Head of caudate nucleus (tissue), 42 donors: ENCODE measurements around the gene PACS1.
"Not testable (repeated sequence)": the region's sequence is repeated elsewhere in the genome, so short reads cannot be mapped to it uniquely, and the experiment has no call there.

Experiments
- DNase-seq, 42 donors: peaks; one replicate each; pipeline versions ENCODE4 v3.0.0 to v3.0.0-alpha.2; 2020 to 2021; ENCODE audit warnings: mixed read lengths in 7 of 42
- intact Hi-C: fragments of 100-400 bp; cut with DNase I; formaldehyde crosslinking; loops from one replicate; pipeline ENCODE4 v1.15.0; 2022

The PACS1 gene

GRCh38 chr11:66274219-66274618, 204.1 kb downstream of the PACS1 start:
- no peak for DNase-seq
- intact Hi-C loops = no loop called here

GRCh38 chr11:66275396-66275795, 205.3 kb downstream of the PACS1 start:
- intact Hi-C loops = no loop called here
- no peak for DNase-seq

DNA sequence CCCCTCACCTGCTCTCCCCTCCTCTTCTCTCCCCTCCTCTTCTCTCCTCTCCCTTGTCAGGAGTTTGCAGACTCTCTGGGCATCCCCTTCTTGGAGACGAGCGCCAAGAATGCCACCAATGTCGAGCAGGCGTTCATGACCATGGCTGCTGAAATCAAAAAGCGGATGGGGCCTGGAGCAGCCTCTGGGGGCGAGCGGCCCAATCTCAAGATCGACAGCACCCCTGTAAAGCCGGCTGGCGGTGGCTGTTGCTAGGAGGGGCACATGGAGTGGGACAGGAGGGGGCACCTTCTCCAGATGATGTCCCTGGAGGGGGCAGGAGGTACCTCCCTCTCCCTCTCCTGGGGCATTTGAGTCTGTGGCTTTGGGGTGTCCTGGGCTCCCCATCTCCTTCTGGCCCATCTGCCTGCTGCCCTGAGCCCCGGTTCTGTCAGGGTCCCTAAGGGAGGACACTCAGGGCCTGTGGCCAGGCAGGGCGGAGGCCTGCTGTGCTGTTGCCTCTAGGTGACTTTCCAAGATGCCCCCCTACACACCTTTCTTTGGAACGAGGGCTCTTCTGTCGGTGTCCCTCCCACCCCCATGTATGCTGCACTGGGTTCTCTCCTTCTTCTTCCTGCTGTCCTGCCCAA, 206.0 kb downstream of the PACS1 start:
- intact Hi-C loops = no loop called here
- no peak for DNase-seq

GRCh38 chr11:66276619-66277018, 206.5 kb downstream of the PACS1 start:
- DNase-seq, intact Hi-C loops: not testable (repeated sequence)

DNA sequence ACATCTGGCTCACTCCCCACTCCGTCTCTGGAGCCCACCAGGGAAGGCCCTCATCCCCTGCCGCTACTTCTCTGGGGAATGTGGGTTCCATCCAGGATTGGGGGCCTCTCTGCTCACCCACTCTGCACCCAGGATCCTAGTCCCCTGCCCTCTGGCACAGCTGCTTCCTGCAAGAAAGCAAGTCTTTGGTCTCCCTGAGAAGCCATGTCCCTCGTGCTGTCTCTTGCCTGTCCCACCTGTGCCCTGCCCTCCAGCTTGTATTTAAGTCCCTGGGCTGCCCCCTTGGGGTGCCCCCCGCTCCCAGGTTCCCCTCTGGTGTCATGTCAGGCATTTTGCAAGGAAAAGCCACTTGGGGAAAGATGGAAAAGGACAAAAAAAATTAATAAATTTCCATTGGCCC, 207.0 kb downstream of the PACS1 start:
- DNase-seq, intact Hi-C loops: not testable (repeated sequence)

- peak in 24 of 42 donors; percentile 35 to 74 (median 60) for DNase-seq
- intact Hi-C loops = no loop called here
Measured at GRCh38 chr11:66277471-66278362, 207.6 kb downstream of the PACS1 start, which contains the start of gene CNIH2. TSS of gene CNIH2 (plus strand) at chr11:66278175. CDS start at chr11:66278457, 282 bp downstream.

DNA sequence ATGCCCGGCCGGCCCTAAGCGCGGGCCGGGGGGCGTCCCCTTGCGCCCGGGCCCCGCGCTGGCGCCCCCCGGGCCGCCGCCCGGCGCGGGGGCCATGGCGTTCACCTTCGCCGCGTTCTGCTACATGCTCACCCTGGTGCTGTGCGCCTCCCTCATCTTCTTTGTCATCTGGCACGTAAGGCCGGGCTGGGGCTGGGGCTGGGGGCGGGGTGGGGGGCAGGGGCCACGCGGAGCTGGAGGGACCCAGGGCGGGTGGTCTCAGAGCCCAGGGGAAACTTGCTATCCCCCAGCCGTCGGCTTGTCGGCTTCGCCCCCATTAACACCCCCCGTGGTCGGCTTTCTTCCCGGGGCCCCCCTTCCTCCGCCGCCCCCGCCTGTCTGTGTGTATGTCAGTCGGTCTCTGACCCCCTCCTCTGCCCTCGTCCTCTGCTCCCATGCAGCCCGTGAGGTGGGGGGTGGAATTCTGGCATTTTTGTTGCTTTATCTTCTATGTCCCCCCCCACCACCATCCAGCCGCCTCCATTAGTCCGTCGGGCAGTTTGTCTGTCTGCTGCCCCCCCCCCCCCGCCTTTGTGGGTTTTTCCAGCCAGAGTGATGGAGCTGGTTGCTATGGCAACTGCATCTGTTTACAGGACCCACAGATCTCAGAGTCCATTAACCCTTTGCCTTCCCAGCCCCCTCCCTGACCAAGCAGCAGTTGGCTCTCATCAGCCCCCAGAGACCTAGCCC, 208.5 kb downstream of the PACS1 start:
- no peak for DNase-seq

DNA sequence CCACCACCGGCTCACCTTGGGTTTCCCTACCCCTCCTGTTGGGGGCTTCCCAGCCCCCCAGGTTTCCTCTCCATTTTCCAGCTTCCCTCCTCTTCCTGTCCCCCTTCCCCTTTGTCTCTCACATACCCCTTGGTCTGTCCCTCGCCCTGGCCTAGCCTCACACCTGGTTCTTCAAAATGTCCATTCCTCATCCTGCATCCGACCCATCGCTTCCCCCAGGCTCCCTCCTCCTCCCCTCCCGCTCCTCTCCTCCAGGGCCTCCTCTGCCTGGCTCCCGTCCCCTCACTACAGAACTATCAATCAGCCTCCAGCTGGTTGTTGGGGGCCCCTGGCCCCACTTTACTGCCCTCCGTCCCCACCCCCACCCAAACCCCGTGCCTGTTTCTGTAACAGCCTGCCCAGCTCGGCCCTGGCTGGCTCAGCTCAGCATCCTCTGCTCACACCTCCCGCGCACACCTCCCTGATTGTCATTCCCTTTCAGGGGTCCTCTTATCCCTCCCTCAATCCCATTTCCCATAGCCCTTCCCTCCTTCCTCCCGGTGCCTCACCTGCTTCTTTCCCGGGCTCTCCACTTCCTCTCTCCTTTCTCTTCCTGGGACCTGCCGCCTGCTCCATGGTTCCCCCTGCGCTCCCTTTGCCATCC, 209.1 kb downstream of the PACS1 start:
- intact Hi-C loops = no loop called here
- DNase-seq = peak in 4 of 42 donors; percentile 31 to 47 (median 38)

More for the DNA sequence above, 208.5 kb downstream of the PACS1 start:
- intact Hi-C loops = no loop called here

GRCh38 chr11:66280428-66280827, 210.4 kb downstream of the PACS1 start:
- intact Hi-C loops = no loop called here

DNA sequence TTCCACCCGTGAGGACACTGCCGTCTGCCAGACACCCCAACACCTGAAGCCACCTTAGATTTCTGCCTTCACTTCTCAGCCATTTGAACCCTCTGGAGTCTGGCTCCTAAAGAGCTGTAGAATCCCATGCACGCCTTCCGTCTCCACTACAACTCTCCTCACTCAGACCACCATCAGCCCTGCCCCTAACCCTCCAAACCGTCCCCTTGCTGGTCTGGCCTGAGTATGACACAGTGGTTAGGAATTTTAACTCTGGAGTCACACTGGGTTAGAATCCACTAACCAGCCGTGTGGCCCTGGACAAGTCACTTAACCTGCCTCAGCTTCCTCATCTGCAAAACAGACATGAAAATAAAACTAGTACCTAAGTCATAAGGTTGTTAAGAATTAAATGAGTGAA, 210.9 kb downstream of the PACS1 start:
- intact Hi-C loops = no loop called here
- DNase-seq = no peak

More at GRCh38 chr11:66280428-66280827, 210.4 kb downstream of the PACS1 start:
- no peak for DNase-seq

DNA sequence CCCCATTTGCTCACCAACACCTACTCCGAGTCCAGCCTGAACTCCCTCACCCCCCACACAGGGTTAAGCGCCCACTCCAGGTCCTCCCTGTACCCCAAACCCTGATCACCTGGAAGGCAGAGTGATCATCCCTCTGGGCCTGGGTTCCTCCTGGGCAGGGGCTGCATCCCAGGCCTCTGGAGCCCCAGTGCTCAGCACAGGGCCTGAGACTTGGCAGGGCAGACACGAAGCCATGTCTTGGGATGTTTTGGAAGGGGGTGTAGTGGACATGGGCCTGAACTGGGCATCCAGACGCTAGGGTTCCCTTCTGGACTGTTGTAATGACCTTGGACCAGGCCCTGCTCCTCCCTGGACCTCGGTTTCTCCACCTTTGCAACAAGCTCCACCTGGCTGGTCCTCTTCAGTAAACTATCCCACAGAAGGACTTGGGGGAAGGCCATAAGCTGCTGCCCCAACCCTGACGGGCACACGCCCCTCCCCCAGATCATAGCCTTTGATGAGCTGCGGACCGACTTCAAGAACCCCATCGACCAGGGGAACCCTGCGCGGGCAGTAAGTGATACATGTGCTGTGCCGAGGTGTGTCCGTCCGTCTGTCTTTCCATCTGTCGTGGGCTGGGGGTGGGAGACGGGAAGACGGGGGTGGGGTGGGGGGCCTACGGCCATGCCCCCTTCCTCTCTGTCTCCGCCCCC, 211.8 kb downstream of the PACS1 start:
- intact Hi-C loops = no loop called here
- no peak for DNase-seq

- intact Hi-C loops = no loop called here
- DNase-seq = peak; percentile 99 to 100 (median 100)
Measured at GRCh38 chr11:66282468-66283455, 212.7 kb downstream of the PACS1 start.

DNA sequence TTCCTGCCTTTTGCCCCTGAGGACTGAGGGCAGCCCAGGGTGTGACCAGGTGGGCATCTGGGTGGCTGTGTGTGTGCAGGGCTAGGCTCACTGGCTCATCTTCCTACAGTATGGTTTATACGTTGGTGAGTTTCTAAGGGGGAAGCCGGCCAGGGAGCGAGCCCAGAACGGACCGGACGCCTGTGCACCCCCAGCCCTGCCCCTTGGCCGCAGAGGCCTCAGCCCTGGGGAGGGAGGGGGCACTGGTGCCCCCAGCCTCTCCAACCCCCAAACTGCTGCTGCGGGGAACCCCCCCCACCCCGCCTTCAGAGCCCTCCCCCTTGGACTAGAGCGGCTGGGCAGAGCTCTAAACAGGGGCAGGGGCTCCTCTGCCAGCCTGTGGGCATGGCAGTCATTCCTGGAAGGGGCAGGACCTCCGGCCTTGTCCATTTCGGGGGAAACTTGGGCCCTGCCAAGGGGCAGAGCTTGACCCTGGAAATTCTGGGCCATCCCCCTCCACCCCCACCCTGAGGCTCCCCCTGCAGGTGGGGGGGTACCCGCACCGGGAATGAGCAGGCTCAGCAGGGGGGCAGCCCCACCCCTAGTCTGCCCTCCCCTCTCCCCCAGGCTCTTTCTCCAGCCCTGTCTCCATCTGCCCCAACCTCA, 213.5 kb downstream of the PACS1 start:
- DNase-seq = peak in 1 of 42 donors; percentile 32
- intact Hi-C loops = no loop called here

- peak in 1 of 42 donors; percentile 32 for DNase-seq
- intact Hi-C loops = no loop called here
Measured at GRCh38 chr11:66284526-66285078, 214.5 kb downstream of the PACS1 start.

DNA sequence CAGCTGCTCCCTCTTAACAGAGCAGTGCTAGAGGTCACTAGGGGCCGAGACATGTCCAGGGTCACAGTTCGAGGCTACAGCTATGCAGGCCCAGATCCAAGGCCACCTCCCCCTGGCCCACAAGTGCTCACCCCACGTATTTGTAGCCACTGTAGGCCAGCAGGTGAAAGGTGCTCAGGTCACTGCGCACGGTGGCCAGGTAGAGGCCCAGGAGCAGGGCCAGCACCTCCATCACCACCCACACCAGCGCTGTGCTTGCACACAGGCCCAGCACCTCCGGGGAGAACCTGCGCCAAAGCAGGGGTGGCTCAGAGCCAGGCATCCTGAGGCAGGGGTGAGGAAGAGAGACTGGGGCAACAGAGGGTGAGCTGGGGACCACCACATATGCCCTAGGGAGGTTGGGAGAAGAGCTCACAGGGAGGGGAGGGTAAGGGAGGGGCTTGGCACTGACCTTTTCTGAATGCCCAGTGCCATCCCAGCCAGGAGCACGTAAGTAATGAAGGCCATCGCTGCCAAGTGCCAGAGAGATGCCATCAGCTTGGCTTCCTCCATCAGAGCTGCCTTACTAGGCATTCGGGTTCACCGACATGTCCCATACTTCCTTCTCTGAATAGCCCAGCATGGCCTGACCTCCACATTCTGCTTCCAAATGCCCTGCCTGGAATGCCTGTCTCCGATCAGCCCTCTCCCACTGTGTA, 215.3 kb downstream of the PACS1 start:
- peak in 1 of 42 donors; percentile 33 for DNase-seq
- intact Hi-C loops = no loop called here

- DNase-seq = peak in 1 of 42 donors; percentile 31
- intact Hi-C loops = no loop called here
Measured at GRCh38 chr11:66286699-66287098, 216.6 kb downstream of the PACS1 start.
